Measurements from ENCODE around the gene PNMA6F.
"Not testable (repeated sequence)": the region's sequence is repeated elsewhere in the genome, so short reads cannot be mapped to it uniquely, and the experiment has no call there.

PNMA6F gene

GRCh38 chrX:153301746-153302145 is 19.8 kb downstream of the PNMA6F start:
- no peak for DNase-seq

DNA sequence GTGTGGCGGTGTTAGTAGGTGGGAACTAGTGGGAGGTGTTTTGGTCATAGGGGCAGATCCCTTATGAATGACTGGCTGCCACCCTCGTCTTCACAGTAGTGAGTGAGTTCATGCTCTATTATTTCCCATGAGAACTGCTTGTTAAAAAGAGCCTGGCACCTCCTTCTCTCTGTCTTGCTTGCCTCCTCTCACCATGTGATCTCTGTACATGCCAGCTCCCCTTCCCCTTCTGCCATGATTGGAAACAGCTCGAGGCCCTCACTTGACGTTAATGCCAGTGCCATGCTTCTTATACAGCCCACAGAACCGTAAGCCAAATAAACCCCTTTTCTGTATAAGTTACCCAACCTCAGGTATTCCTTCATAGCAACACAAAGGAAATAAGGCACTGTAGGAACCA is 21.7 kb downstream of the PNMA6F start:
- DNase-seq: no peak

- DNase-seq: no peak
These were observed 24.2 kb downstream of the PNMA6F start for GRCh38 chrX:153297376-153297775.

GRCh38 chrX:153293485-153294071 is 28.0 kb downstream of the PNMA6F start:
- DNase-seq: not testable (repeated sequence)

DNA sequence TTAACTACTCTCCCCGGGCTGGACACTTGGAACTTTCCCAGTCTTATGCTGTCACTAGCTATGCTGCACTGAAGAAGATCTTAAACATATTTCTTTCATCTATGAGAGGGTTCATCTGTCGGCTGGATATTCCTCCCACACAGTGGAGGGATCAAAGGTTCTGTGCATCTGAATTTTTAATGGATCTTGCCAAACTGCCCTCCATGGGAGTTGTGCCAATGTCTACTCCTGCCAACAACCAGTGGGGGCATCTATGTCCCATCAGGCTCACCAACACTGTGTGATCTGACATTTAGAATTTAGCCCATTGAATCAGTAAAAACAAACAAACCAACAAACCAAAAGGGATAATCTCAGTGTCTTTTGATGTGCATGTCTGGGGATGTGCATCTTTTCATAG is 32.8 kb downstream of the PNMA6F start:
- DNase-seq: not testable (repeated sequence)

DNA sequence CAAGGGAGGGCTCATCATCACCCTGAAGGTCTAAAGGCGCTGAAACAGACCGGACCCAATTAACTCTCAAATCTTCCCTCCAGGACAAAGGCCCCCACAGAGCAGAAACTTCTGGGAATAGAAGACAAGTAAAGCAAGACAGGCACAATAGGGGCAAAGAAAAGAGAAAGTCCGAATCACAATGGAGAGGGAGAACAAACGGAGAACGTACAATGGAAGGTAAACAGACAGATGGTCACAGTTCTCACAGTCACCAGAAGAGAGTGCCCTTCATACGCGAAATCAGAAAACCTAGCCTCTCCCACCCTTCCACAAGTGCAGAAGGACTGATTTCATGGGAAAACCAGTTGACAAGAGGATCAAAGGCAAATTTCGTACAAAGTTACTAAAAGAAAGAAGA is 35.9 kb downstream of the PNMA6F start:
- not testable (repeated sequence) for DNase-seq

- not testable (repeated sequence) for DNase-seq
These were observed 37.6 kb downstream of the PNMA6F start for GRCh38 chrX:153283982-153284381.

DNA sequence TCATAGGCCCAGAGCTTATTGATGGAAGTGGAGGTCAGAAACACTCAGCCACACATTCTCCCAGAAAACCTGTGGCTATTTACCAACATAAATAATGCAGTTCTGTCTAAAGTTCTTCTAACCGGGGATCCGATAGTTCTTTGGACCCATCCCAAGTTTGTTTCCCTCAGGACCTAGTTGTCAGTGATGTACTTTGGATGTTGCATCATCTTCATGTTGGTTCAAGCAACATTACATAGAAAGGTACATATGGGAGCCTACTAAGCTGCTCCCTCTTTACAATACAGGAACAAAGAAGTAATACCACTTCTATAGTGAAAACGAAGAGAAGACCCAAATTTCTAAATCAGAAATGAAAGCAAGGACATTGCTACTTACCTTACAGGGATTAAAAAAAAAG is 39.8 kb downstream of the PNMA6F start:
- DNase-seq: not testable (repeated sequence)

GRCh38 chrX:153279304-153279703 is 42.3 kb downstream of the PNMA6F start:
- DNase-seq: not testable (repeated sequence)

DNA sequence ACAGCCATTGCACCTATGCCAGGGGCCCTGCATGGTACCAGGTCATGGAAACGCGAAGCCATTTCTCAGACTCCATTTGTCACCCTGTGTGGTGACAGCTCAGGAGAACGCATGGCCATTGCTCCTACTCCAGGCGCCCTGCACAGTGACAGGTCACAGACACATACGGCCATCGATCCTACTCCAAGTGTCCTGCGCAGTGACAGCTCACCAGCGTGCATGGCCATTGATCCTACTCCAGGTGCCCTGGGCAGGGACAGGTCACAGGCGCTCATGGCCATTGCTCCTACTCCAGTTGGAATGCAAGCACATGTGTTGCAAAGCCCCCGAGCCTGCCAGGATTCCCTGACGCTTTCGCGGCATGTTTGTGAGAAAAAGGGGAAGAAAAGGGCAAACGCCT is 45.5 kb downstream of the PNMA6F start:
- DNase-seq: not testable (repeated sequence)

GRCh38 chrX:153275418-153275817 is 46.1 kb downstream of the PNMA6F start:
- not testable (repeated sequence) for DNase-seq

GRCh38 chrX:153272584-153272983 is 49.0 kb downstream of the PNMA6F start:
- DNase-seq: not testable (repeated sequence)

DNA sequence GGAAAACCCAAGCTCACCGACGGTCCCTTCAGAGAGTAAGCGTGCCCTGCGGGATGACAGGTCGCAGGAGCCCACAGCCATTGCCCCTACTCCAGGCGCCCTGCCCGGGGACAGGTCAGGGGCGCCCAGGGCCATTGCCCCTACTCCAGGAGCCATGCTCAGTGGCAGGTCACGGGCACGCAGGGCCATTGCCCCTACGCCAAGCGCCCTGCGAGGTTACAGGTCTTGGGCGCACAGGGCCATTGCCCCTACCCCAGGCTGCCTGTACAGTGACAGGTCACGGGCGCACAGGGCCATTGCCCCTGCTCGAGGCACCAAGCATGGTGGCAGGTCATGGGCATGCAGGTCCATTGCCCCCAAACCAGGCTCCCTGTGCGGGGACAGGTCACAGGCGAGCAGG is 49.5 kb downstream of the PNMA6F start:
- not testable (repeated sequence) for DNase-seq

All from stimulated activated CD8-positive, alpha-beta memory T cell treated with anti-CD3 and anti-CD28 coated beads, Interleukin-4, amount 100 ng/mL, for 48 hours (primary cell).